ENCODE measurements around the gene LIMCH1.

- TF ChIP-seq CTCF (IDR thresholded peaks at IDR 0.05; ENCODE audit: low read depth, low read length, poor library complexity, severe bottlenecking) (no peak), EZH2phosphoT487 (IDR thresholded peaks at IDR 0.05; ENCODE audit: borderline replicate concordance, low read length) (no peak)
Observed at GRCh38 chr4:41526628-41527027, 11.3 kb upstream of the LIMCH1 start.

All from DOHH2 (cell line).